Activated T-helper 9 cell treated with anti-CD3 and anti-CD28 coated beads, Interleukin-2, amount 50 U/mL, for 16 hours (primary cell): ENCODE data around the gene FJX1.

Source experiments
- DNase-seq: peaks from one replicate; pipeline ENCODE4 v3.0.0-alpha.2; 2020; ENCODE audit warnings: low read depth

The FJX1 gene

DNA sequence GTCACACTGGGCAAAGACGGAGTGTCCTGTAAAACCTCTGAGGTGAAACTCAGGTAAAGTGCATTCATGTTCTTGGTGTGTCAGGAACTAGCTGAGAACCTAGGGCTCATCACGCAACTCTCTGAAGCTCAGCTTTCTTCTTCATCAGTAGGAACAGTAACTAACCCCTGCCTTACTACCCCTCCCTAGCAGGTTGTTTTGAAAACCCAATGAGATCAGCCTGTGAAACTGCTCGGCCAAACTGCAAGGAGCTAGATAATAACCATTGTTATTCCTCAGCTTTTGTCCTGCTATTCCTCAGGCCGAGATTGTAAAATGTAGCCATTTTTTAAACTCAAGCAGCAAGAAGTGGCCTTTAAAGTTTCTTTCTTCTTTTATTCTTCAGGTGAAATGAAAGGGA lies 9.8 kb upstream of the FJX1 start:
- DNase-seq: no peak

DNA sequence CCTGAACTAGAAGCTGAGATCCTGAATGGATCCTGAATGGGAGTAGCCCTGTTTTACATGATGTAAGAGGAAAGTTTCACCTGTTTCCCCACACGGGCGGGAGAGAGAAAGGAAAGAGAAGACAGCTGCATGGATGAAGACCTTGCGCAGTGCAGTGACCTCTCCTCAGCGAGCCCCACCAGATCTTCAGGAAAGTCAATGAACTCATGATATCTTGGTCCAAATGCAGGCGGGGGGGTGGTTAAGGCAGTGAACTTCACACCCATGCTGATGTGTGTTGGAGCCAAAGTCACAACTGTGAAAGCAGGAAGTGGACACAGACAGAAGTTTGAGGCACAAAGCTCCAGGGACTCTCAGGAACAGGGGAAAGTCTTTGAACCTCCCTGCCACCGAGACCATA lies 8.6 kb upstream of the FJX1 start:
- DNase-seq: no peak

DNA sequence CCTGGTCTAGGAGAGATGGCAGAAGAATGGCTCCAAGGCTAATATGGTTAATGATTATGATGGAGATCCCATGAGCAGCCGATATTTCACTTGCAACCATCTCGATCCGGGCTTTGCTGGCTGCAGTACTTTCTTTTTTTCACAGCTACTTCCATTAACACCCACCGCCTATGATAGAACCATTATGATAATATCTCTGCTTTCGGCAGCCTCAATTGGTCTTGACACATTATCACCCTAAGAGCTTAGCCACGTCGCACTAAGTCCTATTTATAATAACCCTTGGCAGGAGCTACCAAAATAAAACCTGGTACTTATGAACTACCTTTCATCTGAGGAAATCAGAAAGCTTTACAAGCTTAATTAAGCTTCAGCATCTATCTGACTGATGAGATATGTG lies 7.6 kb upstream of the FJX1 start:
- DNase-seq: no peak

DNA sequence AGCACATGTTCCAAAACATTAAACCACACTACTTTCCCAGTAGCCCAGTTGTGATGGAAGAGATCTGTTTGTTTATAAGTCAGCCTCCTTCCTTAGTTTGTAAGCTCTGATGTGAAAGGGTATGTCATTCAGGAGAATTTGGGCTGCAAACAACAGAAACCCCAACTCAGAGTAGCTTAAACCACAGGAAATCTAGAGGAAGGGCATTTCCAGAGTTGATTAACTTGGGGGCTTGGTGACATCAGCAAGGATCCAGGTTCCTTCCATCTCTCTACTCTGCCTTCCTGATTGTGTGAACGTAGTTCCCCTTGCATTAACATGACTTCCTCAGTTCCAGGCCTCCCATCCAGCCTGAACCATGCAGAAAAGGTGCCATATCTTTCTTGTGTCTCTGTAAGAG lies 6.5 kb upstream of the FJX1 start:
- DNase-seq: no peak

DNA sequence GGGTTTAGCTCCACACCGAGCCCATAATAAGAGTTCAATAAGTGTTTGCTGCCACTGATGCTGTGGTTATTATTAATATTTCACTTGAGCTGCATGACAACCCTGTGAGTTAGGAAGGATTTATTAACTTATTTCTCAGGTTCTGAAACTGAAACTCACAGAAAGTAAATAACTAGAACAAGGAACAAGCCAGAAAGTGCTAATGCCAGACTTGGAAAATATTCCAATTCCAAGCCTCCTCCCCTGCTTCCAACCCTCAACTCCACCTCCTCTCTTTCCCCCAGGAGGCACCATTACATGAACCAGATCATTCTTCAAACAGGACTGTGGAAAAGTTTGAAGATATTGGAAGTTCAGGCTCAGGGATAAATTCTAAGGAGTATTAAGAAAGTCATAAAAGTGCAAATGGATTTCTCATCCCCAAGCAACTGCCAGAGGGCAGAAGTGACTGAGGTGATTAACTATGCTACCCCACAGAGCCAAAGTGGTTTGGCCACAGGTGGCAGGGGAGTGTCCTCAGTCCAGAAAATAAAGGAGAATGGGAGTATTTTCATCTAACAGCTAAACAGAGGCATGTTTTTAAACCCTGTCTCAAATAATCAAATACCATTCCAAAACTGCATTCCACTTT lies 3.2 kb upstream of the FJX1 start:
- no peak for DNase-seq

DNA sequence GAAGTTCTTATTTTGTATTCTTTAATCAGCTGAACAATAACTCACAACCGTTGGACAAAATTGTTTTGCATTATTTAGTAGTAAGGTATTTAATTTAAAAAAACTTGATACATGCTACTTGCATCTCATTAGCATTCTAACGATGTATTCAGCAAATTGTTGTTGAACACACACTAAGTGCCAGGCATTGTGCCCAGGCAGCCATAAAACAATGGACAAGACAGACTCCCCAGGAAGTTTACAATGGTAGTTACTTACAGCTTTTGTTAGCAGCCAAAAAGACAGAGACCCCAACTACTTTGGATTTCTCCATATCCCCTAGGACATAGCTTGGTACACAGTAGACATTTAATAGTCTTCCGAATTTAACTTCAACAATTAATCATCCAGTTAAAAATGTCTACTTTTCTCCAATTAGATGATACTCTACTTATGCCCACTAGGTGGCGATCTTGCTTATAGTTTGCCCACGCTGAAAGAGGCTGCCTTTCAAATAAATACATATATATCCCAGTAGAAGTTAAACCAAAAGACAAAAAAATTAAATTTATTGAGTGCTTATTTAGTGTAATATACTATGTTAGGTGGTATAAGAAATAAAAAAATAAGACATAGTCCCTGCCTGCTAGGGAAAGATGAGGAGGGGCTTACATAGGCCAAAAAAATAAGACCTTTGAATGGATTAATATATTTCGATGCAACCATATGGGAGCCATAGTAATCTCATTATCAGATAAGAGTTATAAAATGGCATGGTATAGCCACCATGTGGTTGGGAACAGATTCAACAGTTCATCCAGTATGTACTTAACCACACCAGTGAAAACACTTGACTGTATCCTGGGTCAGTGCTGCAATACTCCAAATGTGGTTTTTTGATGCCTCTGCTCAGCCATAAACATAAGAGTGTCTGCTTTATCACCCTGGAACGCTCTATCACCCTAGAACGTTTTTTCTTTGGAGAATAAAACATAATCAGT lies 2.0 kb upstream of the FJX1 start:
- DNase-seq: no peak

DNA sequence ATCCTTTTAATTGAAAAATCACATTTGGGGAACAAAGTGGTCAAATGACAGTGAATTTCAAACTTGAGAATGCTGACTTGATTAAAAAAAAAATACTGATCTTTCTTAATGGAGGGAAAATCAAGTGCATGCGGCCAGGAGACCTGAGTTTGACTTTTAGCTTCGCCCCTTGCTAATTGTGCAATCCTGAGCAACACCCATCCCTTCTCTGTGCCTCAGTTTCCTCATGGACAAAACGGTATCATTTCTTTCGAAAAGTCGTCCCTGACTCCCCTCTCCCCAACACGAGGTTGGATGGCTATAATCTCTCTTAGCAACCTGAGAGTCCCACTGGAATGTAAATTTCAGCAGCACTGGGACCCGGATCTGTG lies 959 bp upstream of the FJX1 start:
- DNase-seq: no peak

DNA sequence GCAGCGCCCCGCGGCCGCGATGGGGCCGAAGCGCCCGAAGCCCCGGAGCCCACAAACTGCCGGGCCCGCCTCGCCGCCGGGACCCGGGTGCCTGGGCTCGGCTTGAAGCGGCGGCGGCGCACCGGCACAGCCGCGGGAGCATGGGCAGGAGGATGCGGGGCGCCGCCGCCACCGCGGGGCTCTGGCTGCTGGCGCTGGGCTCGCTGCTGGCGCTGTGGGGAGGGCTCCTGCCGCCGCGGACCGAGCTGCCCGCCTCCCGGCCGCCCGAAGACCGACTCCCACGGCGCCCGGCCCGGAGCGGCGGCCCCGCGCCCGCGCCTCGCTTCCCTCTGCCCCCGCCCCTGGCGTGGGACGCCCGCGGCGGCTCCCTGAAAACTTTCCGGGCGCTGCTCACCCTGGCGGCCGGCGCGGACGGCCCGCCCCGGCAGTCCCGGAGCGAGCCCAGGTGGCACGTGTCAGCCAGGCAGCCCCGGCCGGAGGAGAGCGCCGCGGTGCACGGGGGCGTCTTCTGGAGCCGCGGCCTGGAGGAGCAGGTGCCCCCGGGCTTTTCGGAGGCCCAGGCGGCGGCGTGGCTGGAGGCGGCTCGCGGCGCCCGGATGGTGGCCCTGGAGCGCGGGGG lies 346 bp downstream of the FJX1 start:
- no peak for DNase-seq

DNA sequence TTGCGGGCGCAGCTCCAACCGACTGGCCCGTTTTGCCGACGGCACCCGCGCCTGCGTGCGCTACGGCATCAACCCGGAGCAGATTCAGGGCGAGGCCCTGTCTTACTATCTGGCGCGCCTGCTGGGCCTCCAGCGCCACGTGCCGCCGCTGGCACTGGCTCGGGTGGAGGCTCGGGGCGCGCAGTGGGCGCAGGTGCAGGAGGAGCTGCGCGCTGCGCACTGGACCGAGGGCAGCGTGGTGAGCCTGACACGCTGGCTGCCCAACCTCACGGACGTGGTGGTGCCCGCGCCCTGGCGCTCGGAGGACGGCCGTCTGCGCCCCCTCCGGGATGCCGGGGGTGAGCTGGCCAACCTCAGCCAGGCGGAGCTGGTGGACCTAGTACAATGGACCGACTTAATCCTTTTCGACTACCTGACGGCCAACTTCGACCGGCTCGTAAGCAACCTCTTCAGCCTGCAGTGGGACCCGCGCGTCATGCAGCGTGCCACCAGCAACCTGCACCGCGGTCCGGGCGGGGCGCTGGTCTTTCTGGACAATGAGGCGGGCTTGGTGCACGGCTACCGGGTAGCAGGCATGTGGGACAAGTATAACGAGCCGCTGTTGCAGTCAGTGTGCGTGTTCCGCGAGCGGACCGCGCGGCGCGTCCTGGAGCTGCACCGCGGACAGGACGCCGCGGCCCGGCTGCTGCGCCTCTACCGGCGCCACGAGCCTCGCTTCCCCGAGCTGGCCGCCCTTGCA lies 1.0 kb downstream of the FJX1 start:
- no peak for DNase-seq

DNA sequence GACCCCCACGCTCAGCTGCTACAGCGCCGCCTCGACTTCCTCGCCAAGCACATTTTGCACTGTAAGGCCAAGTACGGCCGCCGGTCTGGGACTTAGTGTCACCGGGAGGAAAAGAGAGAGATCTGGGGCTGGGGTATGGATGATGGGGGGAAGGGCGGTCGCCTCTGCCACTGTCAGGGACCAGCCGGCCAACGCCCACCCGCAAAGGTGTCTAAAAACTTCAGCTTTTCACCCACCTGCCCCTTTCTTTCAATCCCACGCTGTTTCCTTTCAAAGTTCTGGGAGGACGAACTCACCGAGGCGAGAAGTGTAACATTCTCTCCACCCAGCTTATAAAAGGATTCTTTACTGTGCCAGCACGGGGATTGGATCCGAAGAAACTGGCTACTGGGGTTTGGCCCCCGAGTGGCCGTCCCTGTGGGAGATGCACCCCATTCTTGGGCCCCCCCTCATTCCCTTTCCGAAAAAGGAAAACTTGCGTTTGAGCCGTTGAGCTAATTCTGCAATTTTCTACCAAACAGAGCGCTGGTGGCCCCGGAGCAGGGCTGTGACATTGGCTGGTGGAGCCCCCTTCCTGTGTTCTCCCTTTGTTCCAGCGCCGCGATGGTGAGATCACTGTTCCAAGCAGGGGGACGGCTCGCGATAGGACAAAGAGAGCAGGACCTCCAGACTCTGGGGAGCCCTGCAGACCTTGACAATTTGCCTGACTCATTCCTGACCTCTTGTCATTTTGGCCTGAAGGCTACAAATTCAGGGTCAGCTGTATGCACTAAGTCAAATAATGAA lies 1.8 kb downstream of the FJX1 start:
- no peak for DNase-seq

DNA sequence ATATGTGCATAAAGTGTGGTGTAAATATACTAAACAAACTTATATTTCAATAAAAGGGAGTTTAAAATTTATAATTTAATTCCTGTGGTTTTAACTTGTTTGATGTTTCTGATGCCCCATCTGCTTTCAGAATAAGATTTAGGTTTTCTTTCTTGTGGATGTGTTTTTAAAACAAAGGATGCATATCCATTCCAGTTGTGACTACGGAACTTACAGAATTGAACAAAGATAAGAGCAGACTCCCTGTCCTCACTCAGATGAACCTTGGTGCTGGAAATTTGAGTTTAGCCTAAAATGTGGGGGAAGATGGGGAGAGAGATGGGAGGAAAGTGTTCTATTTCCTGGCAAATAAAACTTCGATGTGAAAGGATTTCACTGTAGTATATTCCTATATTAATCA lies 2.5 kb downstream of the FJX1 start:
- DNase-seq: no peak

DNA sequence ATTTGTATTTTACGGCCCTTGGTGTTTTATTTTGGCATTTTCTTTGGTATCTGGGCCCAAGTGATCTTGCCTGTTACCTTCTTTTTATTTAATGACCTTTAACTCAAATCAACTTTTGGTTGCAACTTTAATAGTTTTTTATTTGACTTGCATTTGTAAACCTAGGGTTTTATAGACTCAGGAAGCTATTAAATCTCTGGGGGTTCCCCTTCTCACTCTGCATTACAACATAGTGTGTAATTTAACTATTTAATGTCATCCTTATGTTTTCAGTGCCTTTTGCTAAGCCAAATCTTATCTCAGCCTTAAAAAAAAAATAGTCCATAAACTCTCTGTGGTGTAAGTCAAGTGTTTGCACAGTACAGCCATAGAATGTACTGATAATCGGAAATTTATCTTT lies 3.4 kb downstream of the FJX1 start:
- DNase-seq: no peak

DNA sequence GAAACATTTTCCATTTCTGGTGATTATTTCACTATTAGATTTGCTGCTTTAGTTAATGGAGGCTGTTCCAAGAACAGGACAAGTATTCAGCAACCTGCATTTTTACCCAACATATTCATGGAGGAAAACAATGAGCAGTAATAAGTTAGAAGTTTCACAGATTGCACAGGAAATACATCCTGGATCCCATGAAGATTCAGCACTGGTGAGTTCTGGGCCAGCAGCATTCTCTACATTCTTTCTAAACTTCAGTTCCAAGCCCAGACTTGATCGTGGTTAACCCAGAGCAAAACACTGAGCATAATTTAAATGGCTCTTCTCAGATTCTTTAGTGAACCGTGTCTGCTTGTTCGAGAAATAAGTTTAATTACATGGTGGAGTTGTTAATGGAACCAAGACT lies 3.8 kb downstream of the FJX1 start:
- DNase-seq: no peak

DNA sequence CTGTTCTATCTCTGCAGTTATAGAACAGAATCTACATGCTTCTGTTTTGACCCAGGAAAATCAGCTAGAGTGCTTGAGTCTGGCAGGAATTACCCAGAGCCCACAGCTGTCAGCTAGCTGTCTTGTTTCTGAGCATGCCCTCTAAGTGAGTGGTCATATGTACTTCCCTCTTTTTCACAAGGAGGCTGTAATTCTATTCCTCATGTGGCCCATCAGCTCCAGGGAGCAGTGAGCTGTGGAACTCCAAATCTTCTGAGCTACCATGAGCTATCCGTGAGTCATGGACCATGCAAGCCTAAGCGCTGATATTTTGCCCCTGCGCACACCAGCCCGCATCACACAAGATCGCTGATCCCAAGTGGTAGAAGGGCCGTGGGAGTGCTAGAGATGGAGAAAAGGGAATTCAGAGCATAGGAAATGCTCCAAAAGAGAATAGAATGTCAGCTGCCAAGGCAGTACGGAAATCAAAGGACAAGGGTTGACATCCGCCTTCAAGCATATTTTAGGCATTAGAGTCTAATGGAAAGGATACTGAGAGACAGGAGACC lies 5.4 kb downstream of the FJX1 start:
- DNase-seq: no peak

DNA sequence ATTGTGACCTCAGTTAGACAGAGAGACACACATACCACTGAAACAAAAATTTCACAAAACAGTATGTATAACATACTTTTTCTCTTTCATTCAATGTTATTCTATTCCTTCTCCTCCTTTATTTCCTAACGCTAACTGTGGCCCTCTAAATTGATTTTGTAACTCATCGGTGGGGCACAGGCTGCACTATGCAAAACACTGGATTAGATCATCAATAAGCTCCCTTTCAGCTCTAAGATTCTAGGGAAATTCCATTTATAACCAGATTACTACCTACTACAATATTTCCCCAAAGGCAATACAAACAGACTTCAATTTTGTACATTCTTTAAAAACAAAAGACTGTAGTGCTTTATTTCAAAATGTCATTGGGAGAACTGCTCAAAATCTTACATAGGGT lies 6.1 kb downstream of the FJX1 start:
- DNase-seq: no peak

DNA sequence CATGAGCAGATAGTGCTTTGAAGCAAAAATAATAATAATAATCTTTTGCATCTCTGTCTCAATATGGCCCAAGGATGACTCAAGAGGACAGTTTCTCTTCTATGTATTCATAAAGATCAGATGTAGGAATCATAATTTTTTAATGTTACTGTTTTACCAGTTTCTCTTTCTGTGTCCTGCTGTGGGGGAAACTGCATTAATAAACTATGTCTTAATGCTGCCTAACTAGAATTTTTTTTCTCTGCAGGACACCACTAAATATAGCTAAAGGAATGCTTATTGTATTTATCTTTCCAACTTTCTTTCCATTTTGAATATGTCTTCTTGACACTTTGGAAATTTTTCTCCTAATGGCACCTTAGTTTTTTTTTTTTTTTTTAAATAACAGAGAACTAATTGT lies 6.5 kb downstream of the FJX1 start:
- DNase-seq: no peak

DNA sequence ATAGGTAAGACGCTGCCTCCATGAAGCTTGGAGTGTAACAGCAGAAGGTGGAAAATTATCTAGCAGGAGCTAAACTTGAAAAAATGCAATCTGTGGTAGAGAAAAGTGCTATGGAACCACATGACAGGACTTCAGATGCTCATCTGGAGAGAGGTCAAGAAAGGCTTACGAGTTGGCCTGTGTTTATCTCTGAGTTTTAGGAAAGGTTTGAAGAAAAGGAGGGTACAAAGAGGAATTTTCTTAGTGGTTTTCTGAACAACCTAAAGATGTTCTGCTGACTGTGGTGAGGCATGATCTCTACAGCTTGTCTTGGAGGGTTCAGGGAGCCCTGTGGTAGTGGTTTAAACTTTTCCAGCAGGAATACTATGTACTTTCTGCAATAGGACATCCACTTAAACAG lies 8.2 kb downstream of the FJX1 start:
- DNase-seq: no peak

DNA sequence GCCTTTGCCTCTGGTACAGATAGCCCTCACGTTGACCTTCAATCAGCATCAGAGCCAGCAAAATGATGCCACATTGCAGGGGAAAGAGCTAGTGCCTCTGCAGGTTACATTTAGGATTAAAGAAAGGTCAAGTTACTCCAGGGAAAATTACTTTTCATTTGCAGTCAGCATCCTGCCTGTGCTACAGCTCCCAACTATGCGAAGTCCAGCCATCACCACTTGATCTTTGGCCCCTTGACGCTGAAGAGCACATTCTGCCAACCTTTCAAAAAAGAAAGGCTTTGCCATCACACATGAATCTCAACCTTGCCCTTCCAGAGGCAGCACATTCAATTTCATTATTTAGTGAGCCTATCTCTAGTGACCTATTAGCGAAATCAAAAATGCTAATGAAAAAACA lies 11.3 kb downstream of the FJX1 start:
- no peak for DNase-seq

DNA sequence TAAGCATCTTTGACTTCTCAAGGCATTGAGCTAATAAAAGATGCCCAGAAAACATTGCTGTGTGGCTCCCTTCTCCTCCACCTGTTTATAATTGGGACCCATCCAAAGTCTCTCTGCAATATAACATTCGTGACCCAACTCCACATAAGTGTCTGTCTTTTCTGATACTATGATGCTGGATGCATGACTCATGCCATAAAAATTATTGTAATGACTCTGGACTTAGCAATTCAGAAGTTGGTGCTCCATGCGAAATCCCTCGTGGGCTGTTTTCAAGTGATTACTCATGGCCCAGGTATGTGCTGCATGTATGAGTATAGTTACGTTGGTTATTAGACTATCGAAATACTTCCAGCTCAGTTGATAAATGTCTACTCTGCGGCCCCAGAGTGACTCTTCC lies 11.7 kb downstream of the FJX1 start:
- DNase-seq: no peak

DNA sequence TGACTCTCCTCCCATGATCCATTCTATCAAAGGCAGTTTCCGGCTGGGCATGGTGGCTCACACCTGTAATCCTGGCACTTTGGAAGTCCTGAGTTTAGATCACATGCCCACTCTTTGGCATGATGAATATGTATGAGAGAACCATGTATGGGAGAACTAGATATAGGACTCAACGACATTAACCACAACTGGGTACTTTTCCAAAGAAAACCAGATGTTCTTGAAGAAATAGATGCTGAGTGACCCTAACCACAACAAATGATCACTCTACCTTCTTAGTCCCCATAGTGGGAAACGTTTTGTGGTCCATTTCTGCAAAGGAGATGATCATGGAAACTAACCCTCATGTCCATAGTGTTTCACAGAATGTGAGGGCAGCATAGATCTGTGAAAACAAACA lies 13.6 kb downstream of the FJX1 start:
- no peak for DNase-seq

DNA sequence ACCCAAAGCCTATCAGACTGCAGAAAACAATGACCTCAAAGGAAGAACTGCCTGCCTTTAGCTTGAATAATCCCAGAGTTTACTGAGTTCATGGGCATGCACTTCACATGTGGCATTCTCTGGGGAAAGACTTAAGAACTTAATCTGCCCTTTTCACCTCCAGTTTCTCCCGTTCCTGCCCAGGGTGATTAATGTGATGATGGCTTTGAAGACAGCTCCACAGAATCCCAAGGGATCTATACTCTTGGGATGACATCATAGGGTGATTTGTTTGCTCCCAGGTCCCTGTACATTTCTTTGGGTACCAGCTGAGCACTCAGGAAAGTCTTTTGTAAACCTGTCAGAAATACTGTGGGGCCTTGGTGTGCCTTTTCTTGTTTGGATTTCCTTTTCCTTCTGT lies 14.0 kb downstream of the FJX1 start:
- DNase-seq: no peak
